Activated T-helper 1 cell treated with anti-CD3 and anti-CD28 coated beads, Interleukin-2, amount 50 U/mL, for 16 hours (primary cell): ENCODE data around the gene CRHR2.

Source experiments
- DNase-seq, 2 donors: peaks; one replicate each; pipeline ENCODE4 v3.0.0-alpha.2; 2020; ENCODE audit warnings: low read depth in 1 of 2, low spot score in 1 of 2

Gene CRHR2

GRCh38 chr7:30707391-30708357 is 25.4 kb upstream of the CRHR2 start:
- no peak for DNase-seq

DNA sequence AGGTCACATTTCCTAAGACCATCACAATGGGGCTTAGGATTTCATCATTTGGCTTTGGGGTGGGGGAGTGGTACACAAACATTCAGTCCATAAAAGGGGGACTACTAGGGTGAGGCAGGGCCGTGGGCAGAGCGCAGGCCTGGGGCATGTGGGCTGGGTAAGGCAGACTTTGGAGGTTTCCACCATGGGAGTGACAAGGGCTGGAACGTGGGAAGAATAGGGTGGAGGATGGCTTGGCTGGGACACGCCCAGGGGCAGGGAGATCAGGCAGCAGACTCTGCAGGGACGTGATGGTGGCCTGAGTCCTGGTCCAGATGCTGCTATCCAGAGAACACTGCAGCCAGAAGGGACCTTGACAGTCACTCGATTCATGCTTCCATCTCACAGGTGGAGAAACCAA is 24.7 kb upstream of the CRHR2 start:
- no peak for DNase-seq

DNA sequence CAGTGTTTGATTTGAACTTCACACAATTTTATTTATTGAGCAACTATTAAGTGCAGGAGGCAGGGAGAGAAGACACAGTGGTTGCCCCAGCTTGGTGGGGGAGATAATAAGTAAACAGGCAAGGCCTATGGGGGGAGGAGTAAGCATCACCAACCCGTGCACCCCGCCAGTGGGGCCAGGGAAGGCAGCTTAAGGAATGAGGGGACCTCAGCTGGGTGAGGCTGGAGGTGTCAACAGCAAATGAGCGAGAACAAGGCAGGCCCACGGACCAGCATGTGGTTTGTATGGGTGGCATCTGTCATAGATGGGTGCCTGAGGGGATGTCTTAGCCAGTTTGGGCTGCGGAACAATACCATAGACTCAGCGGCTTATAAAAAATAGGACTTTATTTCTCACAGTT is 24.1 kb upstream of the CRHR2 start:
- DNase-seq: no peak

- no peak for DNase-seq
Observed at GRCh38 chr7:30705596-30705995, 23.3 kb upstream of the CRHR2 start.

- no peak for DNase-seq
Observed at GRCh38 chr7:30705008-30705407, 22.8 kb upstream of the CRHR2 start.

DNA sequence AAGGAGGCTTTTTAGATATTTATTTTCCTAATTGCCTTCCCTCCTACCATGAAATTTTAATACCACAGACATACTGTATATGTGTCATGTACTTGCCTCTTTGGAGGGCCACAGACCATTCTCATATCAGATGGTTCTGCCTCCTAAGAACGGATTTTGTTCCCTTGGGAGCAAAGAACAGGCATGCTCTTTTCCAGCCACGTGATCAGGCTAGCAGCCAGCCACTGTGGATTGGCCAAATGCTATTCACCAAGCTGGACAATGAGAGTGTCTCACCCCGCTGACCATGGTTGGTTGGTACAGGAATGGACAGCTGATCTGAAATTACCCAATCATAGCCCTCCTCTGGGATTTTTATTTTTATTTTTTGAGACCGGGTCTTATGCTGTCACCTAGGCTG is 21.5 kb upstream of the CRHR2 start:
- DNase-seq: no peak

DNA sequence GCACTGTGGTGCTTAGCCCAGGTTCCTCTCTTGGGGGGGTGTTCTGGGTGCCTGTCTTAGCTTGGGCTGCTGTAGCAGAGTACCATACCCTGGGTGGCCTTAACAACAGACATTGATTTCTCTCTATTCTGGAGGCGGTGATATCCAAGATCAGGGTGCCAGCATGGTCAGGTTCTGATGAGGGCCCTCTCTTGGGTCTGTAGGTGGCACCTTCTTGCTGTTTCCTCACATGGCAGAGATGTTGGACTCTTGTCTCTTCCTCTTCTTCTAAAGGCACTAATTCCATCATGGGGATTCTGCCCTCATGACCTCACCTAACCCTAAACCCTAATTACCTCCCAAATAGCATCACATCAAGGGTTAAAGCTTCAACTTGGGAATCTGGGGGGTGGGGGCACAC is 19.9 kb upstream of the CRHR2 start:
- DNase-seq: no peak

DNA sequence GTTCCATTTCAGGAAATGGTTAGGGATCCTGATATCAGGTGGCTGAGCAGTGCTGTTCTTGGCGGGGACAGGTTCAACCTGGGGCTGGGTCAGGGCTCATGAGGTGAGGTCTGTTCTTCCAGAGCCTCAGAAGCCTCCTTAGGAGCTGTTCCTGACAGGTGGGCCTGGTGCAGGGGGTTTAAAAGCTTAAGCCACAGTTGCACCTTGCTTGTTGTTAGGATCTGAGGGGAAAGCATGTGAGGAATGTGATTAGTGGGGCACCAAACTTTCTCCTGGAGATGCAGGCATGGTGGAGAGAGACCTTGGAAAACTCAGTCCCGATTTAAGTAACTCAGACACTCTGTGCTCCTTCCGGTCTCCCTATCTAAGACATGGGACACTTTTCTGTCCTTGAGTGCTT is 18.7 kb upstream of the CRHR2 start:
- no peak for DNase-seq

DNA sequence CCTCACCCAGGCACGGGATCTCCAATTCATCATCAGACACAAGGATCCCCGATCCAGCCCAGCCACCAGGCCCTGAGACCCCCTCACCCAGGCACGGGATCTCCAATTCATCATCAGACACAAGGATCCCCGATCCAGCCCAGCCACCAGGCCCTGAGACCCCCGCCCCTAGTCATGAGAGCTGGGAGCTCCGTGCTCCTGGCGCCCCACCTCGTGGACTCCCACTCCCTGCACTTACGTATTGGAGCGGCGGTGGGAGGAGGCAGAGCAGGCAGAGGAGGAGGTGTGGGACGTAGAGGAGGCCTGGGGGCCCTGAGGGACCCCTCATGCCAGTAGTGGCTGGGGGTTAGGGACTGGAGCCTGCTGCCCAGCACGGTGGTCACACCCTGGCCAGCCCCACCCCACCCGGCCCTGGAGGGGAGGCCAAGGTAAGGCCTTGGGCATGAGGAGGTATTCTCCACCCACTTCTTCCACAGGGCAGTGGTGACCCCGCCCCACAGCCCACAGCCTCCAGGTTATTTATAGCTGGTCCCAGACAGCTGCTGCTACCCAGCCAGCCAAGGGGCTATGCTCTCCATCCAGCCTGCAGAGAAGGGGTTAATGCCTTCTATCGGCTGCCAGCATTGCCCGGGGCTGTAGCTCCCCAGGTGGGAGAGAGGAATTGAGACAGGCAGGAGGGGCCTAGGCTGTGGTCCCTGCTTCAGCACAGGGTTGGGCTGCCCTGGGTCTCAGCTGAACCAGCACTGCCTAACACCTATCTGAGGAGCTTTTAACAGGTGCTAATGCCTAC is 17.6 kb upstream of the CRHR2 start:
- DNase-seq: no peak

GRCh38 chr7:30698481-30698880 is 16.2 kb upstream of the CRHR2 start:
- no peak for DNase-seq

DNA sequence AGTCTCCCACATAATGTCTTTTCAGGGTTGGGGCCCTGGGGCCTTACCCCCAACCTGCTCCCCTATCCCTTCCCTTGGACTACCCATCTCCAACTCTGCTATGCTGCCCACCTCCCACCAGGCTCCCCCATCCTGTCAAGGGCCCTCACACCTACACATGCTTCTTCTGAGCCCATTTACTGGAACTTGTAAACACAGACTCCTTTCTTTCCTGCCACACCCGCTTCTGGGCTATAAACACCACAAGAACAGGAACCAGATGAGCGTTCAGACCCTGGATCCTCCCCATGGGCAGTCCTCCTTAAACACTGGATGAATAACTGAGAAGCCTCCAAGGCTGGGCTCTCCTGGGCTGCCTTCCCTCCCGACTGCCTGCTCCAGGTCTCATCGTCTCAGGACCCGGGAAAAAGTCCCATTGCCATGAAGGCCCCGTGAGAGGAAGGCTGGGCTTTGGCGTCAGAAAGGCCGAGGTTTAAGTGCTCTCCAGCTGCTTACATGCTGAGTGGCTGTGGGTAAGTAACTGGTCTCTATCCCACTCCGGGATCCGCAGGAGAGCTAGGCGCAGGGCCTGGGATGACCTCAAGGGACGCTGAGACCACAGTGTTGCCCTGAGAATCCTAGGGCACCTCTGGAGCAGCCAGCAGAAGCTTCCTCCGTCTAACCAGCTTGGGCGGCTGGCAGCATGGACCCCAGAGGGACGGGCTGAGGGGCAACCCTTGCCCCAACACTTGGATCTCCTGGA is 15.6 kb upstream of the CRHR2 start:
- no peak for DNase-seq

DNA sequence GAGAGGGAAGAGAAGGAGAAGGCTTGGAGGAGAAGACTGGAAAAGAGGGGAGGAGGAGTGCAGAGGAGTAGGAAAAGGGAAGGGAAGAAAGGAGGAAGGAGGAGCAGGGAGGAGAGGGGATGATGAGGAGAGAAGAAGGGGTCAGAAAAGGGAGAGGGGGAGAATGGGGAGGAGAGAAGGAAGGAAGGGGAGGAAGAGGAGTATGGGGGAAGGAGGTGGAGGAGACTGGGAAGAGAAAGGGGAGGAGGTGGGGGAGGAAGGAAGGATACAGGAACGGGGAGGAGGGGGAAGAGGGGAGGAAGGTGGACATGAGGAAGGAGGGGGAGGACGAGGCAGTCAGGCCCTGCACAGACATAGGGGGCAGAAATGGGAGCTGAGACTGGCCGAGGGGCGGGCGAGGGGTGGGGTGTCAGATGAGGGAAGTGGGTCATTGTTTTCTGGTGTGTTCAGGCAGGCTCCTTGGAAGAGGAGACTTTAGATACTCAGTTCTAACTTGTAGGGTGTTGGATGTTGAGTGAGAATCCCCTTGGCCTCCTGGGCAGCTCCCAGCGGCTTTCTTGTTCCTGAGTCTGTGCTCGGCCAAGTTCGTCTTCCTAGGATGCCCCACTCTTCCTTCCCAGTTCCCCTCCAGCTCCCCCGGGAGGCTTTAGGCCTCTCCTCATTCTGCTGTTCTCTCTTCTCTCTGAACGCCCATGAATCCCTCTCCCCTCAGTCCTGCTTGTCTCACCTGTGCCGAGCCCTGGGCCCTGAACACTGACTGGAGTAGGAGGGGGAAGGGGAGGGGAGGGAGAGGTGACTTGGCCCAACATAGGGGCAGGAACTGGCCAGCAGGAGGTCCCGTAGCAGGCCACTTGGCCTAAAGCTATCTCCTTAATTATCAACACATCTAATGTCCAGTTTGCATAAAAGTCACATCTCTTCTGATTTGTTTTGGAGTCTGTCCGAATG is 12.8 kb upstream of the CRHR2 start:
- DNase-seq: no peak

GRCh38 chr7:30694218-30694745 is 12.0 kb upstream of the CRHR2 start:
- no peak for DNase-seq

GRCh38 chr7:30692882-30693281 is 10.6 kb upstream of the CRHR2 start:
- no peak for DNase-seq

DNA sequence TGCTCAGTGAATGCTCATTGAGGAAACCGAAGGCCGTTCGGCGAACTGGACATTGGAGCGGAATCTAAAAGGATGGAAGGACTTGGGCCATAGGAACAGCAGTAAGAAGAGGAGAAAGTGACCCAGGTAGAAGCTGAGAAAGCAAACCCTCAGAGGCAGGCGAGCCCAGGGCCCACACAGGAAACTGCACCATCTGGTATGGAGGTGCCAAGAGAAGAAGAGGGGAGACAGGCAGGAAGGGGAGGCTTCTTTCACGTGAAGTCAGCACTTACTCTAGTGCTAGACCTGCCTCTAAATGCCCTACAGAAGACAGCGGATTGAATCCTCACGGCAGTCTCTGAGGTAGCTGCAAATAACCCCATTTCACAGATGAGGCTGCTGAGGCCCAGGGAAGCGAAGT is 10.2 kb upstream of the CRHR2 start:
- no peak for DNase-seq

- DNase-seq: no peak
Observed at GRCh38 chr7:30690011-30690410, 7.8 kb upstream of the CRHR2 start.

DNA sequence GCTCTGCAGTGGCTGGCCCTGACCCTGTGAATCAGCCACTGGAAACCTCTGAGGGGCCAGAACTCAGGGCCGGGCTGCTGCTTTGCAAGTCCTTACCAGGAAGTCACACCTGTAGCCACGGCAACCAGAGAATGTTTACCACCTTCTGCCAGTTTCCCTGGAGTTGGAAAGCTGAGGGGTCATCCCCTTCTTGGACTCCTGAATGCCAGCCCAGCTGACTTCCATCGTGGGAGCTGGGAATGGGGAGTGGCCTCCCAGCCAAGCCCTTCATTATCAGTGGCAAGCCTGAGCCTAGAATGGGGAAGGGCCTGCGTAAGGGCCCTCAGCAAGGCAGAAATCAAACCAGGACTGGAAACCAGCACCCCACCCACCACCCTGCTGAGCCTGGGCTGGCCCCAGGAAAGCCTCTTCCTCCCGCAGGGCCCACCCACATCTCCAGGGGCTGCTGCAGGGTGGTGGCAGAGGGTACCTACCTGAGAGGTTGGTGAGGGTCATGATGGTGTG is 6.5 kb upstream of the CRHR2 start:
- DNase-seq: no peak

DNA sequence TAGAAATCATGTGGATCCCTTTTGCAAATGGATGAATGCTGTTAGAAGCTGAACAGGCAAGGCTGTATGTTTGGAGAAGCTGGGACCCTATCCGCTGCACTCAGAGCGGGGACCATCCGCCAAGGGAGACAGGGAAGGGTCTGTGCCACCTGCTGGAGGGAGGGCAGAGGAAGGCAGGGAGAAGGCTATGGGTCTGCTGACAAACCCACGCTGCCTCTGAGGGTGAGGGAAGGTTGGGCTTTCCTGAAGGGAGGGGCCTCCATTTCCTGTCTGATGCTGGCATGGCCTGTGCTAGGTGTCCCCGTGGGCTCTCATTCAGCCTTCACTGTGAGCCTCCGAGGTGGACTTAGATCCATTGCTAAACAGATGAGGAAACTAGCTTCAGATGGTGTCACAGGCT is 5.3 kb upstream of the CRHR2 start:
- no peak for DNase-seq

GRCh38 chr7:30684351-30684750 is 2.1 kb upstream of the CRHR2 start:
- no peak for DNase-seq

DNA sequence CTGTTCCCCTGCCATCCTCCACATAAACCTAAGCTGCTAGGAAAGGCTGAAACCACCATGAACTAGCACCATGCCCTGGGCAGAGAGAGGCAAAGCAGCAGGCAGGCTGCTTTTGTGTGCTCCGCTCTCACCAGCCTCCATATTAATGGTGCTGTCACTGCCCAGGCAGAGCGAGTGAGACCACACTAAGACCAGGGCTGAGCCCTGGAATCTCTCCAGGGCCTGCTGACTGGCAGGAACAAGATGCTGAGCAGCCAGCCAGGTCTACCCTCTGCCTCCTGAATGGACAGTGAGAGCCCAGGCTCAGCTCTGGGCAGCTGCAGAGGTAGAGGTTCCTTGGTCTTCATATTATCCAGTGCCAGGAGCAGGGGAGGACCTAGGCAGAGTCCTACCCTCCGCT is 1.6 kb upstream of the CRHR2 start:
- no peak for DNase-seq
